Left renal pelvis (tissue), 4 donors: ENCODE results near the gene CAPZA1. TPM values are rescaled to one million over a fixed set of nuclear protein-coding genes. Genes with fewer than 3 reads are reported as not detected.
"Not testable (repeated sequence)": the region's sequence is repeated elsewhere in the genome, so short reads cannot be mapped to it uniquely, and the experiment has no call there.

Experiments used
- DNase-seq, 4 donors: peaks; one replicate each; pipeline ENCODE4 v3.0.0-alpha.2; 2013; ENCODE audit warnings: low read depth in 4 of 4, low spot score in 3 of 4
- polyA plus RNA-seq, 4 donors: library from polyadenylated mRNA; unstranded; fragments of 120-200 nt; gene quantifications; one replicate each; pipeline ENCODE4 v1.2.1, GENCODE V29; 2013; ENCODE audit not compliant: insufficient read length in 4 of 4

The CAPZA1 gene
- polyA plus RNA-seq, 4 donors = 123 to 181 (median 130) TPM

- no peak for DNase-seq
Observed at GRCh38 chr1:112626193-112626592, 6.6 kb downstream of the CAPZA1 start.

GRCh38 chr1:112626887-112627286, 7.3 kb downstream of the CAPZA1 start:
- no peak for DNase-seq

- DNase-seq = no peak
Observed at GRCh38 chr1:112628516-112628915, 8.9 kb downstream of the CAPZA1 start.

GRCh38 chr1:112629256-112629655, 9.6 kb downstream of the CAPZA1 start:
- no peak for DNase-seq

GRCh38 chr1:112633628-112634027, 14.0 kb downstream of the CAPZA1 start:
- no peak for DNase-seq

GRCh38 chr1:112634367-112634766, 14.7 kb downstream of the CAPZA1 start:
- no peak for DNase-seq

- no peak for DNase-seq
Observed at GRCh38 chr1:112636056-112636455, 16.4 kb downstream of the CAPZA1 start.

GRCh38 chr1:112636597-112637253, 17.1 kb downstream of the CAPZA1 start:
- DNase-seq = no peak

- DNase-seq = no peak
Observed at GRCh38 chr1:112637254-112638109, 17.9 kb downstream of the CAPZA1 start.

- no peak for DNase-seq
Observed at GRCh38 chr1:112638110-112638428, 18.4 kb downstream of the CAPZA1 start.

GRCh38 chr1:112640437-112640836, 20.8 kb downstream of the CAPZA1 start:
- not testable (repeated sequence) for DNase-seq

GRCh38 chr1:112643080-112643479, 23.4 kb downstream of the CAPZA1 start:
- no peak for DNase-seq

GRCh38 chr1:112646225-112646624, 26.6 kb downstream of the CAPZA1 start:
- no peak for DNase-seq

- no peak for DNase-seq
Observed at GRCh38 chr1:112651205-112651604, 31.6 kb downstream of the CAPZA1 start.

- DNase-seq = no peak
Observed at GRCh38 chr1:112665857-112666256, 46.2 kb downstream of the CAPZA1 start.

- DNase-seq = no peak
Observed at GRCh38 chr1:112666946-112667345, 47.3 kb downstream of the CAPZA1 start.

- DNase-seq = no peak
Observed at GRCh38 chr1:112672009-112672408, 52.4 kb downstream of the CAPZA1 start.

GRCh38 chr1:112672842-112673241, 53.2 kb downstream of the CAPZA1 start:
- DNase-seq = no peak

- DNase-seq = peak in 3 of 4 donors; percentile 22 to 48 (median 35)
Observed at GRCh38 chr1:112673592-112674439, 54.2 kb downstream of the CAPZA1 start.

- peak; percentile 54 to 65 (median 56) for DNase-seq
Observed at GRCh38 chr1:112674440-112674985, 54.9 kb downstream of the CAPZA1 start, which contains the start of gene MOV10. TSS of gene MOV10 (plus strand) at chr1:112674659. CDS start at chr1:112674913, 254 bp downstream.
